Measurements from ENCODE around the gene PPP6C. TPM values are rescaled to one million over a fixed set of nuclear protein-coding genes. Genes with fewer than 3 reads are reported as not detected.
A peak's percentile ranks its signal among the peaks of the same experiment; 100 is the strongest.
"Not testable (repeated sequence)": the region's sequence is repeated elsewhere in the genome, so short reads cannot be mapped to it uniquely, and the experiment has no call there.

Gene PPP6C
- total RNA-seq, 1 donor from 2014 or later: 25.3 TPM

DNA sequence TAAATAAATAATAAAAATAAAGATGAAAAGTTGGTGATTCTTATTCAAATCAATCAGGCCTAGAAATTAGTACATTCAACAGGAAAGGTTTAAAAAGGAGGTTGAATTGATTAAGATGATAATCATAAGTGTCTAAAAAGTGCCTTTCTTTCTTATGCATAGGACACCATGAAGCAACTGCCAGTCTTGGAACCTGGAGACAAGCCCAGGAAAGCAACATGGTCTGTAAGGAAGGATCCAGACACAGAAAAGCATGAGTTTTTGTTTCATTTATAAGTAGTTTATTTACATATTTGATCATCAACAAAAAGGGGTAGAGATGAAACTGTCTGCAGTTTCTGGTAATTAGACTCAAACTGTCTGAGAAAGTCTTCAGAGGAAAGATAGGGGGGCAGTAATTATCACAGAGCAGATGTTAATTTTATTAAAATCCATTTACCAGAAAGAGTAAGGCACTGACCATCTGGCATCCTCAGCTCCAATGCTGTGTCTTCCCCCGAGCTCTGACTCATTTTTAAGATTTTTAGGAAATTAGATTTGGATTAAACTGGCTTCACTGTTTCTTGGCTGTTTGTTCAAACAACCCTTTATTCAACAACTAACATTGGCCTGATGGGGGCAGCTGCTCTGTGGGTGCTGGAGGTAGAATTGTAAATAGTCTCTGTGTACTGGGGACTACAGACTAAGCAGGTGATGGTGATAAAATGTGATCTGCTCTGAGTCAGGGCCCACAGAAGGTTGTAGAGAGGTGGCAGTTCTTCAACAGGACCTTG, 13.4 kb upstream of the PPP6C start:
- no peak for DNase-seq (ENCODE audit: low read depth)
- TF ChIP-seq, protein P1, sequence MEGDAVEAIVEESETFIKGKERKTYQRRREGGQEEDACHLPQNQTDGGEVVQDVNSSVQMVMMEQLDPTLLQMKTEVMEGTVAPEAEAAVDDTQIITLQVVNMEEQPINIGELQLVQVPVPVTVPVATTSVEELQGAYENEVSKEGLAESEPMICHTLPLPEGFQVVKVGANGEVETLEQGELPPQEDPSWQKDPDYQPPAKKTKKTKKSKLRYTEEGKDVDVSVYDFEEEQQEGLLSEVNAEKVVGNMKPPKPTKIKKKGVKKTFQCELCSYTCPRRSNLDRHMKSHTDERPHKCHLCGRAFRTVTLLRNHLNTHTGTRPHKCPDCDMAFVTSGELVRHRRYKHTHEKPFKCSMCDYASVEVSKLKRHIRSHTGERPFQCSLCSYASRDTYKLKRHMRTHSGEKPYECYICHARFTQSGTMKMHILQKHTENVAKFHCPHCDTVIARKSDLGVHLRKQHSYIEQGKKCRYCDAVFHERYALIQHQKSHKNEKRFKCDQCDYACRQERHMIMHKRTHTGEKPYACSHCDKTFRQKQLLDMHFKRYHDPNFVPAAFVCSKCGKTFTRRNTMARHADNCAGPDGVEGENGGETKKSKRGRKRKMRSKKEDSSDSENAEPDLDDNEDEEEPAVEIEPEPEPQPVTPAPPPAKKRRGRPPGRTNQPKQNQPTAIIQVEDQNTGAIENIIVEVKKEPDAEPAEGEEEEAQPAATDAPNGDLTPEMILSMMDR (IDR thresholded peaks at IDR 0.05; ENCODE audit: insufficient read depth, low read length, poor library complexity, severe bottlenecking): no peak
- Histone ChIP-seq H3K36me3 (ENCODE audit: control insufficient read depth, insufficient read depth, low read length) (no peaks in the 10 kb centered on the region), H3K27me3 (ENCODE audit: control insufficient read depth, insufficient read depth, low read length) (no peaks in the 10 kb centered on the region), H3K4me3 (ENCODE audit: low read depth, low read length) (no peak overlapping the region)

DNA sequence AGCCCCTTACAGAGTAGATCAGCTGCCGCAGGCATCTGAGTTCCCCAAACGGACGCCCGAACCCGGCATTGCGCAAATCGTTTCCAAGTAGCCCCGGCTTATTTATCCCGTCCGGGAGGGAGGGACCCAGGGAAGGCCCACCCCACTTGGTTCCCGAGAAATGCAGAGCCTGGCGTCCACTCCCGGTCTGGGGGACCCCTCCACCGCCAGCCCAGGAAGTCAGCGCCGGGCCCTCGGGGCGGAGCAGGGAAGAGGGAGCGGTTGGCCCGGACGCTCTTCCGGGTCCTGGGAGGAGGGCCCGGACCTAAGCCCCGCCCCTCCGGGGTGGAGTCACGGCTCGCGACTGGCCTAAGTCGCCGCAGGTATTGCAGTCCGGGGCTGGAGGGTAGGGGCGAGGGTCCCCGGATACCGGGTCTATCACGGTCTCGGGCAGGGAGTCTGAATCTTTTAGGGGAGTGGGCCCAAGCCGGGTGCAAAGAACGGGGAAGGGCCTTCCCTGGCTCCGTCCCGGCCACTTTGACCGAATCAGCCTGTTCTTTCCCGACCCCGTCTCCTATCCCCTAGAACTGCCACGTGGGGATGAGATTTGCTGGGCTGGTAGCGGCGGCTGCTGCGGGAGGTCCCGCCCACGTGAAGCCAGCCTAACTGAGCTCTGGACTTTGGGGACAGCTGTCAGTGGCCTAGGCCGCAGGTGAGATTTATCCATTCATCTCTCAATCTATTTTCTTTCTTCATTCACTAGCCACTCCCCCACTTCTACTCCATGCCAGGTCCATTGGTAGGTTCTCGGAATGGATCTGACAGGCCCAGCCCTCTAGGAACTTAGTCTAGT, 10.8 kb upstream of the PPP6C start, which contains the start of gene RABEPK:
Gene RABEPK (plus strand): TSS at position 327 of the 832 bp plus-strand sequence. CDS start 2,472 bp downstream, outside the sequence.
- DNase-seq (ENCODE audit: low read depth): peak; percentile 77

DNA sequence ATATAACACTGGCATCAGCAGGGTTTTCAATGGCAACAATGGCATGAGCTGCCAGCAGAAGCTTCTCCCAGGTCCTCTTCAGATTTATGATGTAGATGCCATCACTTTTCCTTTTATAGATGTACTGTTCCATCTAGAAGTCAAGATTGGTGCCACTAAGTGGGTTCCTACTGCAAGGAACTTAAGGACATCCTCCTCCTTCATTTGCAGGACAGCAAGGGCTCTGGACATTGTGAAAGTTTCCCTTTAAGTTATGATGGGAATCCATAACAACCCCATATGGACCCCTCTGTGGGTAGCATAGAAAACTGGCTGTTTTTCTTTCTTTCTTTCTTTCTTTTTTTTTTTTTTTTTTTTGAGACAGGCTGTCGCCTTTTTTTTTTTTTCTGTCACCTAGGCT, 6.0 kb upstream of the PPP6C start:
- DNase-seq (ENCODE audit: low read depth); H3K36me3 ChIP-seq (ENCODE audit: control insufficient read depth, insufficient read depth, low read length); H3K4me3 ChIP-seq (ENCODE audit: low read depth, low read length); H3K27me3 ChIP-seq (ENCODE audit: control insufficient read depth, insufficient read depth, low read length): not testable (repeated sequence)

More for the DNA sequence above, 10.8 kb upstream of the PPP6C start, which contains the start of gene RABEPK:
- Histone ChIP-seq H3K36me3 (ENCODE audit: control insufficient read depth, insufficient read depth, low read length) (no peaks in the 10 kb centered on the region), H3K27me3 (ENCODE audit: control insufficient read depth, insufficient read depth, low read length) (no peaks in the 10 kb centered on the region), H3K4me3 (ENCODE audit: low read depth, low read length) (peak within 1 kb of the TSS; percentile 77)
- TF ChIP-seq, protein P1 (IDR thresholded peaks at IDR 0.05; ENCODE audit: insufficient read depth, low read length, poor library complexity, severe bottlenecking): no peak

DNA sequence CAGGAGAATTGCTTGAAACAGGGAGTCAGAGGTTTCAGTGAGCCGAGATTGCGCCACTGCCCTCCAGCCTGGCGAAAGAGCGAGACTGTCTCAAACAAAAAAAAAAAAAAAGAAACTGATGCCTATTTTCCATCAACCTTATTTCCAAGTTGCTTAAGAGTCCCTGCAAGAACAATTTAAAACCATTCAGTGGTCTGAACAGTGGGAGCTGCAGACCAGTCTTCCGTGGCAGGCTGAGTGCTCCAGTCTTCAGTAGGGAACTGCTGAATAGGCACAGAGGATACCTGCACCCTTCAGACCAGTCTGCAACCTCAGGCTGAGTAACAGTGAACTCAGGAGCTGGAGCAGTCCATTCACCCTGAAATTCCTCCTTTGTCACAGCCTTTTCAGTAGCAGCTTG, 4.9 kb upstream of the PPP6C start:
- not testable (repeated sequence) for H3K27me3 ChIP-seq (ENCODE audit: control insufficient read depth, insufficient read depth, low read length); DNase-seq (ENCODE audit: low read depth); H3K36me3 ChIP-seq (ENCODE audit: control insufficient read depth, insufficient read depth, low read length); H3K4me3 ChIP-seq (ENCODE audit: low read depth, low read length)

DNA sequence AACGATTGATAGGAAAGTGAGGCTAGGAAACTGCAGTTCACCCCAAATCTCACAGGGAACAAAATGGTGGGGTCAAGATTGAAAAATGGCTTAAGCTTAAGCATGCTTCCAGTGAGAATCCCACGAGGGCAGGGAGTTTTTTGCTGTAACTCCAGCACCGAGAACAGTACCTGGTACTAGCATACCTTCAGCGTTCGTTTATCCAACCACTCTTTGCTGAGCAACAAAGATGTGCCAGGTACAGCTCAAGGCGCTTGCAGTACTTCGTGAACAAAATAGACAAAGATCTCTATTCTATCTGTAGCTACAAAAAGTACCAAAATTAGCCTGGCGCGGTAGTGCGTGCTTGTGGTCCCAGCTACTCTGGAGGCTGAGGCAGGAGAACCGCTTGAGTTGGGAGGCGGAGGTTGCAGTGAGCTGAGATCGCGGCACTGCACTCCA, 778 bp upstream of the PPP6C start:
- Histone ChIP-seq H3K27me3 (ENCODE audit: control insufficient read depth, insufficient read depth, low read length) (no peaks in the 10 kb centered on the region), H3K4me3 (ENCODE audit: low read depth, low read length) (peak overlapping the region; percentile 91), H3K36me3 (ENCODE audit: control insufficient read depth, insufficient read depth, low read length) (no peaks in the 10 kb centered on the region)
- TF ChIP-seq, protein P1 (IDR thresholded peaks at IDR 0.05; ENCODE audit: insufficient read depth, low read length, poor library complexity, severe bottlenecking): no peak
- no peak for DNase-seq (ENCODE audit: low read depth)

DNA sequence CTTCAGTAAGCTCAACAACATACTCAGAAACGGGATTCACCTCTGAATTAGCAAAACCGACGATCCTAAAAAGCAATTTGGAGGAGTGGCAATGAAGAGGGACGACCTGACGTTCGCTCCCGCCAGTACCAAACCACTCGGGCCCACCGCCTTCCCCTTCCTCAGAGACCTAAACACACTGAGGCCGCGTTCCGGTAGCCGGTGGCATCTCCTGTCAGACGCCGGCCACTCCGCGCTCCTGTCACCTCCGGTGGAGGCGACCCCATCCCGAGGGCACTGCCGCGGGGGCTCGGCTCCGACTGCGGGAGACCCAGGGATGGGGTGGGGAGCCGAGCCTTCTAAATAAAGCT, 617 bp downstream of the PPP6C start:
- Histone ChIP-seq H3K36me3 (ENCODE audit: control insufficient read depth, insufficient read depth, low read length) (no peaks in the 10 kb centered on the region), H3K27me3 (ENCODE audit: control insufficient read depth, insufficient read depth, low read length) (no peaks in the 10 kb centered on the region), H3K4me3 (ENCODE audit: low read depth, low read length) (peak overlapping the region; percentile 91)
- TF ChIP-seq, protein P1 (IDR thresholded peaks at IDR 0.05; ENCODE audit: insufficient read depth, low read length, poor library complexity, severe bottlenecking): no peak
- DNase-seq (ENCODE audit: low read depth): no peak
